ENCODE data around the gene DYNLRB1.

DNA sequence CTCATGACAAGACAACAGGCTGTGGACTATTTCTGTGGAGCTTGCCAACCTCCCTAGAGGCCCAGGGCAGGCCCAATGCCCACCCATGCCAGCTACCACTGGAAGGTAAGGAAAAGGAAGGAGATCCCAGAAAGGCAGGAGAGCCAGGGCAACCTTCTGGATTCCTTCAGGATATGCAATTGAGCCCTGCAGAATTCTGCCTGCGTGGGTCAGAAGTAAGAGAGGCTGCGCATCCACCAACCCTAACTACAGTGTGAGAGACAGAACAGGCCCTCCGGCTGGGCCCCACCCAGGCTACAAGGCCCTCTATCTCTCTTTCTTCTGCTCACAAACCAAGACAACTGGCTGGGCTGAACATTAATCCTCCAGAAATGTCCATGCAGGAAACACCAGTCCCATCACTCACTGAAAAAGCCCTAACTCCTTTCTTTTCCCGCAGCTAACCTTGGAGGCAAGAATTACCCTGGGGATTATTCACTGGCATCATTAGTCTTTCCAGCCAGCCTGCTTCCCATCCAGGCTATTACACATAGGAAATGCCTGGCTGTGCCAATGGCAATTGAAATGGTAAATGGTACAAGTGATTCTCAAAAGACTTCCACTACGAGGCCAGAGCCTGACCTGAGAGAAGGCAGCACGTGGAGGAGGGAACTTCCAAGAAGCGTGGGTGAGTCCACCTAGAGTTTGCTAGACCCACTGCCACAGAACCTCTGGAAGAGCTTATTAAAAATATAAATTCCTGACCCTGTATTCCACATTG lies 57.5 kb downstream of the DYNLRB1 start:
- TF ChIP-seq, protein P1, sequence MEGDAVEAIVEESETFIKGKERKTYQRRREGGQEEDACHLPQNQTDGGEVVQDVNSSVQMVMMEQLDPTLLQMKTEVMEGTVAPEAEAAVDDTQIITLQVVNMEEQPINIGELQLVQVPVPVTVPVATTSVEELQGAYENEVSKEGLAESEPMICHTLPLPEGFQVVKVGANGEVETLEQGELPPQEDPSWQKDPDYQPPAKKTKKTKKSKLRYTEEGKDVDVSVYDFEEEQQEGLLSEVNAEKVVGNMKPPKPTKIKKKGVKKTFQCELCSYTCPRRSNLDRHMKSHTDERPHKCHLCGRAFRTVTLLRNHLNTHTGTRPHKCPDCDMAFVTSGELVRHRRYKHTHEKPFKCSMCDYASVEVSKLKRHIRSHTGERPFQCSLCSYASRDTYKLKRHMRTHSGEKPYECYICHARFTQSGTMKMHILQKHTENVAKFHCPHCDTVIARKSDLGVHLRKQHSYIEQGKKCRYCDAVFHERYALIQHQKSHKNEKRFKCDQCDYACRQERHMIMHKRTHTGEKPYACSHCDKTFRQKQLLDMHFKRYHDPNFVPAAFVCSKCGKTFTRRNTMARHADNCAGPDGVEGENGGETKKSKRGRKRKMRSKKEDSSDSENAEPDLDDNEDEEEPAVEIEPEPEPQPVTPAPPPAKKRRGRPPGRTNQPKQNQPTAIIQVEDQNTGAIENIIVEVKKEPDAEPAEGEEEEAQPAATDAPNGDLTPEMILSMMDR (IDR thresholded peaks at IDR 0.05) = no peak
- TF ChIP-seq EZH2 (IDR thresholded peaks at IDR 0.05; ENCODE audit: borderline replicate concordance, insufficient read depth, low read depth, low read length, poor library complexity, severe bottlenecking) = no peak

All from B cell (primary cell).